ENCODE results near the gene PERM1.
"Not testable (repeated sequence)": the region's sequence is repeated elsewhere in the genome, so short reads cannot be mapped to it uniquely, and the experiment has no call there.

Gene PERM1

GRCh38 chr1:1013105-1013921, 31.4 kb upstream of the PERM1 start, which contains the start of gene ISG15:
Gene ISG15 (plus strand): TSS chr1:1013497. CDS start chr1:1013574, 77 bp downstream.
- peak within 1 kb of the TSS; percentile 85; the same call in 1 of the 2 replicates for H3K9ac ChIP-seq (ENCODE audit: low read depth, low read length)
- peaks cover 9% of the 10 kb centered on the region; the same call in 1 of the 2 replicates for H3K4me1 ChIP-seq (ENCODE audit: insufficient read depth, low read length)
- H3K27me3 ChIP-seq (ENCODE audit: insufficient read depth, low read length): peaks cover 13% of the 10 kb centered on the region; the same call in 1 of the 2 replicates
- H3K36me3 ChIP-seq (ENCODE audit: insufficient read depth, low read depth, low read length): no peaks in the 10 kb centered on the region
- no peaks in the 10 kb centered on the region for H3K9me3 ChIP-seq (ENCODE audit: insufficient read depth, low read depth, low read length)
- H3K4me3 ChIP-seq (ENCODE audit: low read length): peak within 1 kb of the TSS; percentile 57
- no peak within 1 kb of the TSS for H3K27ac ChIP-seq (ENCODE audit: low read length)

GRCh38 chr1:1012736-1013104, 30.8 kb upstream of the PERM1 start:
- H3K4me1 ChIP-seq (ENCODE audit: insufficient read depth, low read length); H3K36me3 ChIP-seq (ENCODE audit: insufficient read depth, low read depth, low read length); H3K27ac ChIP-seq (ENCODE audit: low read length); H3K9me3 ChIP-seq (ENCODE audit: insufficient read depth, low read depth, low read length): not testable (repeated sequence)
- H3K9ac ChIP-seq (ENCODE audit: low read depth, low read length): peak overlapping the region; percentile 85; the same call in 1 of the 2 replicates
- peaks cover 17% of the 10 kb centered on the region; the same call in 1 of the 2 replicates for H3K27me3 ChIP-seq (ENCODE audit: insufficient read depth, low read length)
- H3K4me3 ChIP-seq (ENCODE audit: low read length): peak overlapping the region; percentile 57

DNA sequence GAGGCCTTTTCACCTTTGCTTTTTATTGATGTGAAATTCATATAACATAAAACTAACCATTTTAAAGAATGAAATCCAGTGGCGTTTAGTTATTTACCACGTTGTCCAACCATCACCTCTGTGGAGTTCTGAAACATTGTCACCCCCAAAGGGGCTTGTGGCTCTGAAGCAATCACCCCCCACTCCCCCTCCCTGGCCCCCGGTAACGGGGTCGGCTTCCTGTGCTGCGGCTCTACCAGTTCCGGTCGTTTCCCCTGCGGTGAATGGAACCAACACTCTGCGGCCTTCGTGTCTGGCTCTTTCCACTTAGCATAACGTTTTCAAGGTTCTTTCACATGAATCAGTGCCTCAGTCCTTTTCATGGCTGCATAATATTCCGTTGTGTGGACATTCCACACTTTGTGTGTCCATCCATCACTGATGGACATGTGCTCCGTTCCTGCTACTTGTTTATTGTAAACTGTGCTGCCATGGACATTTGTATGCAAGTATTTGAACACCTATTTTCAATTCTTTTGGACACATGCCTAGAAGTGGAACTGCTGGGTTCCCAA, 29.6 kb upstream of the PERM1 start:
- Histone ChIP-seq H3K9ac (ENCODE audit: low read depth, low read length) (no peak overlapping the region), H3K9me3 (ENCODE audit: insufficient read depth, low read depth, low read length) (no peaks in the 10 kb centered on the region), H3K27ac (ENCODE audit: low read length) (no peak overlapping the region), H3K27me3 (ENCODE audit: insufficient read depth, low read length) (peaks cover 21% of the 10 kb centered on the region; the same call in 1 of the 2 replicates), H3K4me3 (ENCODE audit: low read length) (no peak overlapping the region), H3K36me3 (ENCODE audit: insufficient read depth, low read depth, low read length) (no peaks in the 10 kb centered on the region), H3K4me1 (ENCODE audit: insufficient read depth, low read length) (peaks cover 9% of the 10 kb centered on the region; the same call in 1 of the 2 replicates)

GRCh38 chr1:1010131-1010530, 28.2 kb upstream of the PERM1 start:
- H3K27me3 ChIP-seq (ENCODE audit: insufficient read depth, low read length): peaks cover 25% of the 10 kb centered on the region; the same call in 1 of the 2 replicates
- not testable (repeated sequence) for H3K4me1 ChIP-seq (ENCODE audit: insufficient read depth, low read length); H3K36me3 ChIP-seq (ENCODE audit: insufficient read depth, low read depth, low read length); H3K27ac ChIP-seq (ENCODE audit: low read length); H3K4me3 ChIP-seq (ENCODE audit: low read length); H3K9me3 ChIP-seq (ENCODE audit: insufficient read depth, low read depth, low read length); H3K9ac ChIP-seq (ENCODE audit: low read depth, low read length)

DNA sequence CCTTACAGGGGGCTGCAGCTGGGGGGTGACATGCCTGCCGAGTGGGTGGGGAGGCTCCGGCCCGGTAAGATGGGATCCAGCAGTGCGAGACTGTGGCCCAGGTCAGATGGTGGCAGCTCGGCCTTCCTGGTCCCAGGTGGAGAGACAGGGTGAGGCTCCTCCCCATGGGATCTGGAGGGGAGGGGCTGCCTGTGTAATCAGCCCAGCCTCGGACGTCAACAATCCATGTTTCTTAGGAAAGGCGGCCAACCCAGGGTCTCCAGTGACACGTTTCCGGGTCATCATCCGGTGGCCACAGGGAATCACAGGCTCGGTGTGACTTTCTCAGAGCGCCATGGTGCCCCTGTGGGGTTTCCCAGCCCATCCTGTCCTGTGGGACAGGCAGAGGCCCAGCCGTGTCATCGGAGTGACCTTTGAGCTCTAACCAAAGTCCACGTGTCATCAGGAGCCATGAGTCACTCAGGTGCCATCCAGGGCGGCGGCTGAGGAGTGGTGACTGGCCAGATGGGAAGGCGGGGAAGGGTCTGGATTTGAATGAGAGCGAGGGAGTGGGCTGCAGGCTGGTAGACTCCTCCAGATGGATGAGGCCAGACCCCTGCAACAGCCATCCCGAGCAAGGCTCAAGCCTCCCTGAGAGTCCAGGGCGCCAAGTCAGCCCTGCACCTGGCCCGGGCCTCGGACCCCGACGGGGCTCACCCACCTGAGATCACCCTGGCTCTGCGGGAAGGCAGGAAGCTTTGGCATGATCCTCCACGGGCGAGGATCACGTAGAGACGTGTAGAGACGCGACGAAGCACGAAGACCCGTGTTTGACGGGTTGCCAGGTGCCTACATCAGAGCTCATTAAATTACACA, 24.6 kb upstream of the PERM1 start:
- Histone ChIP-seq H3K9ac (ENCODE audit: low read depth, low read length) (no peak overlapping the region), H3K9me3 (ENCODE audit: insufficient read depth, low read depth, low read length) (no peaks in the 10 kb centered on the region), H3K27me3 (ENCODE audit: insufficient read depth, low read length) (peaks cover 48% of the 10 kb centered on the region), H3K27ac (ENCODE audit: low read length) (no peak overlapping the region), H3K4me1 (ENCODE audit: insufficient read depth, low read length) (peaks cover 7% of the 10 kb centered on the region; the same call in 1 of the 2 replicates), H3K4me3 (ENCODE audit: low read length) (no peak overlapping the region), H3K36me3 (ENCODE audit: insufficient read depth, low read depth, low read length) (no peaks in the 10 kb centered on the region)

DNA sequence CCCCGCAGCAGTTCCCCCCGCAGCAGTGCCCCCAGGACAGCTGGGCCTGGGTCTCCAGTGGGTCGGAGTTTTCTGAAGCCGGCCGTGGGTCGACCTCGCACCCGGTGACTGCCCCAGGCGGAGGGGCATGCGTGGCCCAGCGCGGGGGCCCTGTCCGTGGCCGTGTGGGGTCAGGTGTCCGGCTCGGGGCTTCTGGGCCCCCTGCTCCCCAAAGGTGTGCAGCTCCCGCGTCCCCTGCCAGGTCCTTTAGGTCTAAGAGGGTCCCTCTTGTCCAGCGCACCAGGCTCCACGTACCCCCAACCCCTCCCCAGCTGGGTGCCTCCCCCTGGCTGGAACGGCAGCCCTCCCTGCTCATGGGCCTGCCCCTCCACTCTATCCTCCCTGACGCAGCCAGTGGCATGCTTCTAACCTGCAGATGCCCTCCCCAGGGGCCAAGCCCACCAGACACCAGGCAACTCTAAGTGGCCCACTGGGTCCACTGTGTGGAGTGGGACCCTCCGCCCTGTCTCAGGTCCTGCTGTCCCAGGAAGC, 23.9 kb upstream of the PERM1 start:
- Histone ChIP-seq H3K4me1 (ENCODE audit: insufficient read depth, low read length) (peaks cover 7% of the 10 kb centered on the region; the same call in 1 of the 2 replicates), H3K36me3 (ENCODE audit: insufficient read depth, low read depth, low read length) (no peaks in the 10 kb centered on the region), H3K9me3 (ENCODE audit: insufficient read depth, low read depth, low read length) (no peaks in the 10 kb centered on the region), H3K4me3 (ENCODE audit: low read length) (no peak overlapping the region), H3K27ac (ENCODE audit: low read length) (no peak overlapping the region), H3K9ac (ENCODE audit: low read depth, low read length) (no peak overlapping the region), H3K27me3 (ENCODE audit: insufficient read depth, low read length) (peaks cover 55% of the 10 kb centered on the region)

GRCh38 chr1:1004780-1005697, 23.1 kb upstream of the PERM1 start:
- Histone ChIP-seq H3K27ac (ENCODE audit: low read length) (no peak overlapping the region), H3K27me3 (ENCODE audit: insufficient read depth, low read length) (peaks cover 63% of the 10 kb centered on the region), H3K4me1 (ENCODE audit: insufficient read depth, low read length) (peaks cover 7% of the 10 kb centered on the region; the same call in 1 of the 2 replicates), H3K36me3 (ENCODE audit: insufficient read depth, low read depth, low read length) (no peaks in the 10 kb centered on the region), H3K9ac (ENCODE audit: low read depth, low read length) (no peak overlapping the region), H3K4me3 (ENCODE audit: low read length) (no peak overlapping the region), H3K9me3 (ENCODE audit: insufficient read depth, low read depth, low read length) (no peaks in the 10 kb centered on the region)

- Histone ChIP-seq H3K36me3 (ENCODE audit: insufficient read depth, low read depth, low read length) (no peaks in the 10 kb centered on the region), H3K9ac (ENCODE audit: low read depth, low read length) (no peak overlapping the region), H3K4me3 (ENCODE audit: low read length) (no peak overlapping the region), H3K9me3 (ENCODE audit: insufficient read depth, low read depth, low read length) (no peaks in the 10 kb centered on the region), H3K27ac (ENCODE audit: low read length) (no peak overlapping the region), H3K27me3 (ENCODE audit: insufficient read depth, low read length) (peaks cover 70% of the 10 kb centered on the region), H3K4me1 (ENCODE audit: insufficient read depth, low read length) (peaks cover 7% of the 10 kb centered on the region; the same call in 1 of the 2 replicates)
These were observed 22.5 kb upstream of the PERM1 start for GRCh38 chr1:1004420-1004779.

DNA sequence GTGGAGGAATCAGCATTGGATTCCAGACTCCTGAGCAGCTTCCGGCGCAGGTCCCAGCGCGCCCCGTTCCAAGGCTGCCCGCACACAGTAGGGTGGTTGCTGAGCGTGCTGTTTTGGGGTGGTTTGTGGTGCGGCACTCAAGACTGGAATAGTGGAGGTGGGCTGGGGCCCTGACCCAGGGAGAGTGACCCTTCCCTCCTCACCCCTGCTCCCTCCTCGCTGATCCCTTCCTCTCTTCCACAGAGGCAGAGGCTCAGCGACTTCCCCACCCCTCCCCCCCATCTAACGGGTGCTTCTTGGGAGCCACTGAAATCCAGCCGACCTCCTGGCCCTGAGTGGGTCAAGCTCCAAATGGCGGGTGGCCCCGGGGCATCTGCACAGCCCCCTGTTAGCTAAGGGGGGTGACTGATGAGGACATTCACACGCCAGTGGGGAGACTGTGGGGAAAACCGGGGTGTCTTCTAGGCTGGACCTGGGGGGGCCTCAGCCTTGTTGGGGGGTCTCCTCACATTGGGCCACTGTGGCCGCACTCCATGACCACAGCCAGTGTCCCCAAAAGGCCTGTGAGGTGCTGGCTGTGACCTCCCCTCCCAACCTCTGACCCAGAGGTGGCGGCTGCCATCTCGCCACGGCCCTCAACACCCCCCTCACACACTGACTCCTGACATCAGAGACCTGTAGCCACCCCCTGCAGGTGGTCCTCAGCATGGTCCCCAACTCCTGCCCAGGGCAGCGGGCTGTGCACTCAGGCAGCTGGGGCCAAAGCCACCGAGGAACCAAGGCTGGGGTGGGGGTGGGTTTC, 21.9 kb upstream of the PERM1 start:
- Histone ChIP-seq H3K27me3 (ENCODE audit: insufficient read depth, low read length) (peaks cover 75% of the 10 kb centered on the region), H3K4me1 (ENCODE audit: insufficient read depth, low read length) (peaks cover 7% of the 10 kb centered on the region; the same call in 1 of the 2 replicates), H3K36me3 (ENCODE audit: insufficient read depth, low read depth, low read length) (no peaks in the 10 kb centered on the region), H3K27ac (ENCODE audit: low read length) (no peak overlapping the region), H3K9ac (ENCODE audit: low read depth, low read length) (no peak overlapping the region), H3K9me3 (ENCODE audit: insufficient read depth, low read depth, low read length) (no peaks in the 10 kb centered on the region), H3K4me3 (ENCODE audit: low read length) (no peak overlapping the region)
